ENCODE data around the gene EDC3. TPM values are rescaled to one million over a fixed set of nuclear protein-coding genes. Genes with fewer than 3 reads are reported as not detected.
"Not testable (repeated sequence)": the region's sequence is repeated elsewhere in the genome, so short reads cannot be mapped to it uniquely, and the experiment has no call there.

Gene EDC3, protein sequence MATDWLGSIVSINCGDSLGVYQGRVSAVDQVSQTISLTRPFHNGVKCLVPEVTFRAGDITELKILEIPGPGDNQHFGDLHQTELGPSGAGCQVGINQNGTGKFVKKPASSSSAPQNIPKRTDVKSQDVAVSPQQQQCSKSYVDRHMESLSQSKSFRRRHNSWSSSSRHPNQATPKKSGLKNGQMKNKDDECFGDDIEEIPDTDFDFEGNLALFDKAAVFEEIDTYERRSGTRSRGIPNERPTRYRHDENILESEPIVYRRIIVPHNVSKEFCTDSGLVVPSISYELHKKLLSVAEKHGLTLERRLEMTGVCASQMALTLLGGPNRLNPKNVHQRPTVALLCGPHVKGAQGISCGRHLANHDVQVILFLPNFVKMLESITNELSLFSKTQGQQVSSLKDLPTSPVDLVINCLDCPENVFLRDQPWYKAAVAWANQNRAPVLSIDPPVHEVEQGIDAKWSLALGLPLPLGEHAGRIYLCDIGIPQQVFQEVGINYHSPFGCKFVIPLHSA
- total RNA-seq: 10 to 100 TPM; 41.8 to 47.7 TPM

DNA sequence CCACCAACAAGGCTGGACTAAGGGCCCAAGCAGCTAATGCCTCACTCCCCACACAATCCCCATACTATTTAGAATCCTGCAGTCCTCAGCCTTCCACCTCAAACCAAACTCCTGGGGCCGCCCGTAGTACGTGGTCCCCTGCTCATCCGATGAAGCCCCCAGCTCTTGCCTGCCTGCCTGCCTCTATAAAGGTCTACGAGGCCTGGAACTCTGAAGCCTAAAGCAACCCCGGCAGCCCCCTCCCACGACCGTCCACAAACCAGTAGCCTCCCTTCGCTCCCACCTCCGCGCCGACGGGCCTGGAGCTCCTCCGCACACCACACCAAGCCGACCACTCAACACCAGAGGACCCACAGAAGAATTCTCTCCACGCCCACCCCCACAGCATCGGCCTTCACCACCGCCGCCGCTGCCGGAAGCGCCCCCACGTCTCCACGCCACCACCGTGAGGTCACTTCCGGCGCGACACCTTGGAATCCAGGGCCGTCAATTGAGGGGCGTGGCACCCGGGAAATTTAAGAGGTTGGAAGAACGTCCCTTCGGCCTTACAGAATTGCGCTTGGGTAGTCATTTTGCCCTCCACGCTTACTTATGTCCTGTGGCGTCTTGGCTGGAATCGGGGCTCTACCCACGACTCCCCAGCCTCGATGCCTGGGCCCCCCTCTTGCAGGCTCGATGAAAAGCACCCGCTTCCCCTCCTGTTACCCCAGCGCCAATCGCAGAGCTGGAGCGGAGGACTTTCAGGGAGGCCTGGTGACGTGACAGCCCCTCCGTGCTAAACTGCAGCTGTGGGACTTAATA is at the start of gene EDC3:
Gene EDC3 (minus strand): TSS at position 428 of the 801 bp plus-strand sequence. CDS start 20,900 bp downstream, outside the sequence.
- DNase-seq (peak; percentile 90), ATAC-seq (peak; percentile 91)
- no peaks in the 10 kb centered on the region for H3K9me3 Mint-ChIP-seq (ENCODE audit: low read depth)
- peaks cover 2% of the 10 kb centered on the region for H3K36me3 Mint-ChIP-seq
- H3K4me1 Mint-ChIP-seq: peaks cover 39% of the 10 kb centered on the region
- H3K27me3 Mint-ChIP-seq: peaks cover 2% of the 10 kb centered on the region
- H3K27ac Mint-ChIP-seq: peak within 1 kb of the TSS; percentile 100
- CTCF ChIA-PET: interaction anchor here (0.8 to 1.7 kb wide), 6 partner anchors 9 to 75 kb away, joined by 3 to 4 read pairs (median 3); no protein-coding TSS in a partner anchor
- H3K4me3 Mint-ChIP-seq: peak within 1 kb of the TSS; percentile 99

DNA sequence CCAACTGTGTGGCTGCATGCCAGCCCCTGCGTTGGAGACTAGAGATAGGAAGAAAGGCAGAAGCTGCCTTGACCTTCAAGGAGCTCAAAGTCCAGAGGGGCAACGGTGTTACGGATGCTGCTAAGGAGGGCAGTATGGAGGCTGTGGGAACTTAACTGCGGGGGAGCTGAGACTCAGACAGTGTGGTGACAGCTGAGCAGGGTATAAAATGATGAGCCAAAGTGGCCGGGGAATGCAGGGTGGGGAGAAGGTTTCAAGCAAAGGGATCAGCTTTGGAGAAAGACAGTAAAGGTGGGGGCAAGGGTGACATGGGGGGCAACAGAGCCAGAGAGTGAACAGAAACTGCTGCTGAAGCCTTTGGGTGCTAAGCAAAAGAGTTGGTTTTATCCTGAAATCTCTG is 46.6 kb upstream of the EDC3 start:
- DNase-seq (no peak), ATAC-seq (no peak)
- CTCF ChIA-PET: interaction anchor here (0.7 kb wide), 1 partner anchor 66 kb away, joined by 3 read pairs; no protein-coding TSS in a partner anchor
- no peak overlapping the region for H3K27ac Mint-ChIP-seq
- peaks cover 6% of the 10 kb centered on the region for H3K9me3 Mint-ChIP-seq (ENCODE audit: low read depth)
- peaks cover 6% of the 10 kb centered on the region for H3K27me3 Mint-ChIP-seq
- no peak overlapping the region for H3K4me3 Mint-ChIP-seq
- H3K36me3 Mint-ChIP-seq: peaks cover 2% of the 10 kb centered on the region
- H3K4me1 Mint-ChIP-seq: peaks cover 3% of the 10 kb centered on the region

DNA sequence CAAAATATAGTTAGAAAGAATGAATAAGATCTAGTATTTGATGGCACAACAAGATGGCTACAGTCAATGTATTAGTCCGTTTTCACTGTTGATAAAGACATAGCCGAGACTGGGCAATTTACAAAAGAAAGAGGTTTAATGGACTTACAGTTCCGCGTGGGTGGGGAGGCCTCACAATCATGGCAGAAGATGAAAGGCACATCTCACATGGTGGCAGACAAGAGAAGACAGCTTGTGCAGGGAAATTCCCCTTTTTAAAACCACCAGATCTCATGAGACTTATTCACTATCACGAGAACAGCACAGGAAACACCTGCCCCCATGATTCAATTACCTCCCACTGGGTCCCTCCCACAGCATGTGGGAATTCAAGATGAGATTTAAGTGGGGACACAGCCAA is 42.4 kb upstream of the EDC3 start:
- CTCF ChIA-PET: interaction anchor here (0.7 kb wide), 1 partner anchor 65 kb away, joined by 3 read pairs; no protein-coding TSS in a partner anchor
- H3K27ac Mint-ChIP-seq; H3K4me3 Mint-ChIP-seq; DNase-seq; H3K4me1 Mint-ChIP-seq; ATAC-seq; H3K36me3 Mint-ChIP-seq; H3K9me3 Mint-ChIP-seq (ENCODE audit: low read depth): not testable (repeated sequence)
- H3K27me3 Mint-ChIP-seq: peaks cover 39% of the 10 kb centered on the region

DNA sequence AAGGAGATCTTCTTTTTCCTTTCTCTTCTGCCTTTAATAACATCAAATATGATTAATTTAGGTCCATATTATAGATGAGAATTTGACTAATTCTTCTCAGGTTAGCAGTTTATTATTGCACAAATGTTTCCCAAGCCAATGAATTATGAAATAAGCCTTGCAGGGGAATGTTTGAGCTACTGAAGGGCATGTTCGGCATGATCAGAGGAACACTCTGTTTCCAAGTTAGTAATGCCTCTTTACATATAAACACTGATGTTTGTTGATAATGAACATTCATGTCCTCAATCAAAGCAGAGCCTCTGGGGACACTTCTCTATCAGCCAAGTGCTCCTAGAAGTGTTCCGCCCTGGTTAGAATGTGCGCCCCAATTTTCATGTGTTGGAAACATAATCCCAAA is 39.5 kb upstream of the EDC3 start:
- CTCF ChIA-PET: no interaction called here
- peaks cover 8% of the 10 kb centered on the region for H3K9me3 Mint-ChIP-seq (ENCODE audit: low read depth)
- ATAC-seq: no peak
- H3K27ac Mint-ChIP-seq: no peak overlapping the region
- H3K4me3 Mint-ChIP-seq: no peak overlapping the region
- H3K4me1 Mint-ChIP-seq: peaks cover 3% of the 10 kb centered on the region
- peaks cover 2% of the 10 kb centered on the region for H3K36me3 Mint-ChIP-seq
- DNase-seq: no peak
- H3K27me3 Mint-ChIP-seq: peaks cover 39% of the 10 kb centered on the region

DNA sequence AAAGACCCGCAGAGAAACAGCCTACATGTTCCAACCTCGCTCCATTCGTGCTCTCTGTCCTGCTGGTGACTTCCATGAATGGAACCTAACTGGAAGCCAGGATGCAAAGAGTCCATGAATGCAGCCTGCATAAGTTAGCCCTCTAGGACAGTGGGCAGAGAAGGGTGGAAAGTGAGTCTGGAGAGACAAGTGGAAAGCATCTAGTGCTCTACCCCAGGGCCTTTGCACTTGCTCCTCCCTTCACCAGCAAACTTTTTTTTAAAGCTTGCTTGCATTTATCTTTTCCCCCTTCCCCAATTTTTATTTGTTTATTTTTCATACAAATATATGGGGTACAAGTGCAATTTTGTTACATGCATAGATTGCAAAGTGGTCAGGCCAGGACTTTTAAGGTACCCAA is 37.4 kb upstream of the EDC3 start:
- Mint-ChIP-seq H3K9me3 (ENCODE audit: low read depth) (peaks cover 7% of the 10 kb centered on the region), H3K36me3 (peaks cover 2% of the 10 kb centered on the region), H3K4me1 (peaks cover 2% of the 10 kb centered on the region), H3K27ac (no peak overlapping the region), H3K4me3 (no peak overlapping the region), H3K27me3 (peaks cover 39% of the 10 kb centered on the region)
- DNase-seq (no peak), ATAC-seq (no peak)
- CTCF ChIA-PET: interaction anchor here (2.0 kb wide), 1 partner anchor 98 kb away, joined by 4 read pairs; no protein-coding TSS in a partner anchor

DNA sequence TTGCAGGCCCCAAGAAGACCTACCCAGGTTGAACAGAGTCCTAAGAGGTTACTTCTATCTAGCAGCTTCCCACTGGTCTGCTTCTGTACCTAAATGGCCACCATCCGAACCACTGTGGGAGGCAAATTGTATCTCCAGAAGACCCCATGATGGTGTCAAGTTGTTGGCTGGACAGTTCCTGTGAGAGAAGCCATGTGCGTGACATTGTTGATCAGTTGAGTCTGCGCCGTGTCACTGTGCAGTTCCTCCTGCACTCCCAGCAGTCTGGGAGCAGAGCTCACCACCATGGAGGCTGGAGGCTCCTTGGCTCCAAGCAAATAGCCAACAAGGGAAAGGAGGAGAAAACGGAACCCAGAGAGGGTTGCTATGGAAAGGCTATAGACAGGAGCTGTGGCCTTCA is 37.0 kb upstream of the EDC3 start:
- CTCF ChIA-PET: interaction anchor here (2.0 kb wide), 1 partner anchor 98 kb away, joined by 4 read pairs; no protein-coding TSS in a partner anchor
- Mint-ChIP-seq H3K4me1 (no peaks in the 10 kb centered on the region), H3K27me3 (peaks cover 39% of the 10 kb centered on the region), H3K27ac (no peak overlapping the region), H3K4me3 (no peak overlapping the region), H3K36me3 (no peaks in the 10 kb centered on the region), H3K9me3 (ENCODE audit: low read depth) (peaks cover 3% of the 10 kb centered on the region)
- DNase-seq (no peak), ATAC-seq (no peak)

DNA sequence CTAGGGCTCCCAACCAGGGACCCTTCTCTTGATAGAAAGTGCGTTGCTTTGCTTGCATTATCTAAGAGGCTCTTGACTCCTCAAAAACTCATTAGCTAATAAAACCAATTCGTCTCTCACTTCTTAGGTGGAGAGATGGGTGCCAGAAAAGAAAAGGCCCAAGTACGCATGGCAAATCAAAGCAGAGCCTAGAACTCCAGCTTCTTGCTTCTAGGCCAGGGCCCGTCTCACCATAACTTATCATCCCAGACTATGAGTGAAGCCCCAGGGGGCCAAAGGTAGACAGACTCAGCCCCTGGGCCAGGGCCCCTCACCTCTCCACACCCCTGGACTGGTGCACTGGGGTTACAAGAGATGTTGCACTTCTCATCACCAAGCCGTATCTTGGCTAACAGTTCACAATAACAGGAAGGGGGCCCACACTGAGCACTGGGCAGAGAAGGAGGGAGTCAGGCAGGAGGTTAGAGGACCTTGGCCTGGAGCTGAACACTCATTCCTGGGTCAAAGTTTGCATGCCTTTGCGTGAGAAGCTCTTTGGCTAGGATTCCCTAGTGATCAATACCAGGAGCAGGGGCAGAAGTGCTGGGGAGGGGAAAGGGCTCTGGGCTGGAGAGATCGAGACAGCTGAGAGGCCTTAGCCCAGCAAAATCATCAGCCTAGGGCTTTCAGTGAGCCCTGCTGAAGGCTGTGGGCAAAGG is 34.9 kb upstream of the EDC3 start:
- Mint-ChIP-seq H3K36me3 (no peaks in the 10 kb centered on the region), H3K27me3 (peaks cover 38% of the 10 kb centered on the region), H3K4me3 (no peak overlapping the region), H3K27ac (no peak overlapping the region), H3K9me3 (ENCODE audit: low read depth) (no peaks in the 10 kb centered on the region), H3K4me1 (peaks cover 8% of the 10 kb centered on the region)
- ATAC-seq (no peak), DNase-seq (no peak)
- CTCF ChIA-PET: interaction anchor here (1.3 kb wide), 1 partner anchor 171 kb away, joined by 3 read pairs; no protein-coding TSS in a partner anchor

DNA sequence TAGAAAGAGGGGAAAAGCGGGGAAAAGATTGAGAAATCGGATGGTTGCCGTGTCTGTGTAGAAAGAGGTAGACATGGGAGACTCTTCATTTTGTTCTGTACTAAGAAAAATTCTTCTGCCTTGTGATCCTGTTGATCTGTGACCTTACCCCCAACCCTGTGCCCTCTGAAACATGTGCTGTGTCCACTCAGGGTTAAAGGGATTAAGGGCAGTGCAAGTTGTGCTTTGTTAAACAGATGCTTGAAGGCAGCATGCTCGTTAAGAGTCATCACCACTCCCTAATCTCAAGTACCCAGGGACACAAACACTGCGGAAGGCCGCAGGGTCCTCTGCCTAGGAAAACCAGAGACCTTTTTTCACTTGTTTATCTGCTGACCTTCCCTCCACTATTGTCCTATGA is 33.5 kb upstream of the EDC3 start:
- ATAC-seq, CTCF ChIA-PET: not testable (repeated sequence)

DNA sequence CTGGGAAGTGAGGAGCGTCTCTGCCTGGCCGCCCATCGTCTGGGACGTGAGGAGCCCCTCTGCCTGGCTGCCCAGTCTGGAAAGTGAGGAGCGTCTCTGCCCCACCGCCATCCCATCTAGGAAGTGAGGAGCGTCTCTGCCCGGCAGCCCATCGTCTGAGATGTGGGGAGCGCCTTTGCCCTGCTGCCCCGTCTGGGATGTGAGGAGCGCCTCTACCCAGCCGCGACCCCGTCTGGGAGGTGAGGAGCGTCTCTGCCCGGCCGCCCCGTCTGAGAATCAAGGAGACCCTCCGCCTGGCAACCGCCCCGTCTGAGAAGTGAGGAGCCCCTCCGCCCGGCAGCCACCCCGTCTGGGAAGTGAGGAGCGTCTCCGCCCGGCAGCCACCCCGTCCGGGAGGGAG is 32.9 kb upstream of the EDC3 start:
- CTCF ChIA-PET; H3K9me3 Mint-ChIP-seq (ENCODE audit: low read depth); ATAC-seq; DNase-seq; H3K27ac Mint-ChIP-seq; H3K36me3 Mint-ChIP-seq; H3K4me3 Mint-ChIP-seq: not testable (repeated sequence)
- peaks cover 13% of the 10 kb centered on the region for H3K4me1 Mint-ChIP-seq
- H3K27me3 Mint-ChIP-seq: peaks cover 34% of the 10 kb centered on the region

More for the DNA sequence above, 33.5 kb upstream of the EDC3 start:
- not testable (repeated sequence) for H3K27ac Mint-ChIP-seq; DNase-seq; H3K36me3 Mint-ChIP-seq; H3K9me3 Mint-ChIP-seq (ENCODE audit: low read depth); H3K4me3 Mint-ChIP-seq
- Mint-ChIP-seq H3K4me1 (peaks cover 11% of the 10 kb centered on the region), H3K27me3 (peaks cover 34% of the 10 kb centered on the region)

DNA sequence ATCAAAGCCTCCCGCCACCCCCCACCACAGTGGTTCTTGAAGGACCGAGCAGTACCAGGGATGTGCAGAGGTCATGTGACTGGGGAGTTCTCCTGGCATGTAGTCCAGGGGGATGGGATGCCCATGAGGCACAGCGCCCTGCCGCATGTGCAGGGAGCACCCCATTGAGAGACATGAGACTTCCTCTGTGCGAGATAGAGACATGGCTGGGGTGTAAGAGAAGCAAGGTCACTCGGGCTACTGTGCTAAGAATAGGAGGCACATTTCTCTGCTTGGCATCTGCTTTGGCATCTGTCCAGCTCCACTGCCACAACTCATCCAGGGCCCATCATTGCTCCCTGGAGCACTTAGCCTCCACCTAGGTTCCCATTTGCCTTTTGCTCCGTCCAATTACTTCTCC is 31.9 kb upstream of the EDC3 start:
- Mint-ChIP-seq H3K27ac (peak overlapping the region; percentile 25), H3K4me1 (peaks cover 13% of the 10 kb centered on the region), H3K9me3 (ENCODE audit: low read depth) (no peaks in the 10 kb centered on the region), H3K36me3 (no peaks in the 10 kb centered on the region), H3K4me3 (no peak overlapping the region), H3K27me3 (peaks cover 34% of the 10 kb centered on the region)
- DNase-seq (no peak), ATAC-seq (no peak)
- CTCF ChIA-PET: interaction anchor here (1.0 kb wide), 1 partner anchor 43 kb away, joined by 3 read pairs; no protein-coding TSS in a partner anchor

DNA sequence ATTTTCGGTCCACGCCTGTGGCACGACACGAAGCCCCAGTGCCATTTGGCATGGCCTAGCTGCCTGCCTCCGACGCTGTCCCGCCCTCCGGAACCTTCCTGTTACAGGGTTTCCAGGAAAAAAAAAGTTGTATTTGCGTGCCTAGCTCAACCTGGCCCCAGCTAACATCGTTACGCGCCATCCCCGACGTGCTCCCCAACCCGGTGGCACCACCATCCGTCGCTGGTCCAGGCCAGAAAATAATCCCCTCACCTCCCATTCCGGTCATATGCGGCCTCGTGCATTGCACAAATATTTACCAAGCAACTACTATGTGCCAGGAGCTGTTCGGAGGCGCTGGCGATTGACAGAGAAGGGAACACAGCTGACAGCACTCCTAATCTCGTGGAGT is 30.9 kb upstream of the EDC3 start:
- DNase-seq: peak; percentile 55
- ATAC-seq: peak; percentile 4
- Mint-ChIP-seq H3K36me3 (no peaks in the 10 kb centered on the region), H3K27me3 (peaks cover 29% of the 10 kb centered on the region), H3K9me3 (ENCODE audit: low read depth) (no peaks in the 10 kb centered on the region), H3K4me3 (peak overlapping the region; percentile 67), H3K27ac (peak overlapping the region; percentile 76), H3K4me1 (peaks cover 13% of the 10 kb centered on the region)
- CTCF ChIA-PET: interaction anchor here (1.3 to 2.2 kb wide), 5 partner anchors 15 to 86 kb away, joined by 3 to 7 read pairs (median 3); no protein-coding TSS in a partner anchor

DNA sequence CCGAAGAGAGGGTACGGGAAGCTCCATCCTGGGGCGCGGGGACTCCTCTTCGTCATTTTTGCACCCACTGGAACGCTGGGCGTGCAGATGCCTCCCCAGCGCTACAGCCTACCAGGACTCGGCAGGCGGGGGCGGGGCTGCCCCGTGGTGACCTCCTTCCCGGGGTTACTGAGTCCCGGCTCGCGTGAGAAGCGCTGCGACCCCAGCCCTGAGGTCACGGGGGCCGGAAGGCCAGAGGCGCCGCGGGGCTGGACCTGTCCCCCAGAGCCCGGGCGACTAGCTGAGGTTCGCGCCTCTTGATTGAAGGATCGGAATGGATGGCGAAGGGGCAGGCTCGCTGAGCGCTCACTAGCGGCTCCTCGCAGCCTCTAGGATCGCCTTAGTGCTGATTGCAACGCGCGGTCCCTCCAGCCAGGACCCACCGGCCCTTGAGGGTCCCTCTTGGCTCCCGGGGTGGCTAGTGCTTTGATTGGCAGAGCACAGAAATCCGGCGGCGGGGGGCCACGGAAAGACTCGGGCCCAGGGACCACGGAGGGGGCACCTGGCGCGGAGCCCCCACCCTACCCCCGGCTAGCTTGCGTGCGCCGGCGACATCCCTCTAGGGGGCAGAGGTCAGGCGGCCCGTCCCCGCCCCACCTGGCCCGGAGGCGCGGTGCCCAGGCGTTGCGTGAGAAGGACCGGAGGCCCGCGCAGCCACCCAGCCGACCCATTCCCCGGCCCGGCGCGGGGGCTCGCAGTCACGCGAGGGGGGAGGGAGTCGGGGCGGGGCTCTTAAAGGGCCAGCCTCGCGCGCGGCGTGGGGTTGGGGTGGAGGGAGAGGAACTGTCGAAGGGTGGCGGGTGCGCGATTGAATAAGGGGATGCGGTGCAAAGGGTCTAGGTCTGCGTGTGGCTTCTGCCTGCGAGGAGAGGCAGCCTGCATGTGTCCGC is 30.3 kb upstream of the EDC3 start:
- DNase-seq: peak; percentile 77
- peak; percentile 81 for ATAC-seq
- CTCF ChIA-PET: interaction anchor here (0.7 to 2.2 kb wide), 10 partner anchors 14 to 175 kb away, joined by 3 to 7 read pairs (median 4); no protein-coding TSS in a partner anchor
- peak overlapping the region; percentile 76 for H3K27ac Mint-ChIP-seq
- no peaks in the 10 kb centered on the region for H3K9me3 Mint-ChIP-seq (ENCODE audit: low read depth)
- H3K4me1 Mint-ChIP-seq: peaks cover 13% of the 10 kb centered on the region
- no peaks in the 10 kb centered on the region for H3K36me3 Mint-ChIP-seq
- H3K4me3 Mint-ChIP-seq: peak overlapping the region; percentile 67
- H3K27me3 Mint-ChIP-seq: peaks cover 29% of the 10 kb centered on the region

All from activated CD8-positive, alpha-beta memory T cell treated with anti-CD3 and anti-CD28 coated beads, Interleukin-2, amount 10 ng/mL, durations not matched to agents 7 days and 5 days (primary cell).